ENCODE measurements around the gene CNOT10. TPM values are rescaled to one million over a fixed set of nuclear protein-coding genes. Genes with fewer than 3 reads are reported as not detected.
A peak's percentile ranks its signal among the peaks of the same experiment; 100 is the strongest.
"Not testable (repeated sequence)": the region's sequence is repeated elsewhere in the genome, so short reads cannot be mapped to it uniquely, and the experiment has no call there.

Gene CNOT10
- total and polyA plus RNA-seq, 3 experiments from 2014 or later, result 29.4 to 63.1 (median 54.9) TPM

DNA sequence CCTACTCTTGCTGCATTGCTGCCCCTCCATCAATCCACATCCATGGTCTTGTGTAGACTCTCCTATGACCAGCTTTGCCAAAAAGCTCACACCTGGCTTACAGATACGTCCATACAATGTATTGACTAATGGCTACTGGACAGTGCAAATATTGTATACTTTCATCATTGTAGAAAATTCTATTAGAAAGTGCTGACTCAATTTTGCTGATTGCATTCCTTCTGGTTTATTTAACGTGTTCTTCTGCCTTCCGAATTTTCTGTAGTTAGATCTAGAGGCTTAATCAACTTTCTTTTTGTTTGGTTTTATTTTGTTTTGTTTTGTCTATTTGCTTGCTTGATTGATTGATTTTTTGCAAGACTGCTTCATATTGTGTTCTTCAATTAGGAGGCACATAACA lies 29.8 kb upstream of the CNOT10 start:
- no peaks in the 10 kb centered on the region for H3K27me3 ChIP-seq (ENCODE audit: insufficient read depth, low read length, poor library complexity, severe bottlenecking)
- Mint-ChIP-seq H3K36me3 (no peaks in the 10 kb centered on the region), H3K4me1 (no peaks in the 10 kb centered on the region), H3K27ac (peak overlapping the region in 1 of 8 donors; percentile 77), H3K9me3 (peaks cover 0 to 2% (median 0%) of the 10 kb centered on the region in 5 donors), H3K27me3 (peaks cover 2 to 27% of the 10 kb centered on the region in 2 donors), H3K4me3 (no peak overlapping the region)
- no peak overlapping the region for H3K4me3 ChIP-seq (ENCODE audit: low read length)
- CTCF ChIA-PET, result no interaction called here
- POLR2A ChIA-PET, result no interaction called here
- no peaks in the 10 kb centered on the region for H3K9me3 ChIP-seq (ENCODE audit: low read length)
- no peak for DNase-seq
- no peaks in the 10 kb centered on the region for H3K36me3 ChIP-seq (ENCODE audit: insufficient read depth, low read length)
- no peak overlapping the region for H3K27ac ChIP-seq (ENCODE audit: low read depth, low read length)
- H3K4me1 ChIP-seq (ENCODE audit: insufficient read depth, low read length), result no peaks in the 10 kb centered on the region

- DNase-seq, result no peak
- Mint-ChIP-seq H3K27ac (no peak overlapping the region), H3K27me3 (peaks cover 3 to 31% of the 10 kb centered on the region in 2 donors), H3K4me1 (no peaks in the 10 kb centered on the region), H3K9me3 (no peaks in the 10 kb centered on the region), H3K4me3 (no peak overlapping the region), H3K36me3 (no peaks in the 10 kb centered on the region)
- ChIA-PET POLR2A (no interaction called here), CTCF (no interaction called here)
- Histone ChIP-seq H3K4me3 (ENCODE audit: low read length) (no peak overlapping the region), H3K27ac (ENCODE audit: low read depth, low read length) (no peak overlapping the region), H3K36me3 (ENCODE audit: insufficient read depth, low read length) (no peaks in the 10 kb centered on the region), H3K4me1 (ENCODE audit: insufficient read depth, low read length) (no peaks in the 10 kb centered on the region), H3K27me3 (ENCODE audit: insufficient read depth, low read length, poor library complexity, severe bottlenecking) (no peaks in the 10 kb centered on the region), H3K9me3 (ENCODE audit: low read length) (no peaks in the 10 kb centered on the region)
These were observed 24.4 kb upstream of the CNOT10 start for GRCh38 chr3:32660634-32661033.

- Histone ChIP-seq H3K4me3 (ENCODE audit: low read length) (no peak overlapping the region), H3K36me3 (ENCODE audit: insufficient read depth, low read length) (no peaks in the 10 kb centered on the region), H3K9me3 (ENCODE audit: low read length) (no peaks in the 10 kb centered on the region), H3K27me3 (ENCODE audit: insufficient read depth, low read length, poor library complexity, severe bottlenecking) (no peaks in the 10 kb centered on the region), H3K27ac (ENCODE audit: low read depth, low read length) (no peak overlapping the region), H3K4me1 (ENCODE audit: insufficient read depth, low read length) (no peaks in the 10 kb centered on the region)
- Mint-ChIP-seq H3K9me3 (no peaks in the 10 kb centered on the region), H3K27ac (no peak overlapping the region), H3K27me3 (peaks cover 3 to 24% of the 10 kb centered on the region in 2 donors), H3K4me3 (no peak overlapping the region), H3K36me3 (no peaks in the 10 kb centered on the region), H3K4me1 (no peaks in the 10 kb centered on the region)
- ChIA-PET CTCF (interaction anchor here (0.7 to 1.1 kb wide), 3 partner anchors 17 to 549 kb away, joined by 3 read pairs; no protein-coding TSS in a partner anchor), POLR2A (no interaction called here)
- no peak for DNase-seq
These were observed 22.3 kb upstream of the CNOT10 start for GRCh38 chr3:32662647-32663046.

GRCh38 chr3:32664630-32665075 lies 20.3 kb upstream of the CNOT10 start:
- H3K36me3 Mint-ChIP-seq; H3K9me3 ChIP-seq (ENCODE audit: low read length); H3K27ac ChIP-seq (ENCODE audit: low read depth, low read length); H3K27me3 ChIP-seq (ENCODE audit: insufficient read depth, low read length, poor library complexity, severe bottlenecking); H3K4me3 Mint-ChIP-seq; H3K27ac Mint-ChIP-seq; POLR2A ChIA-PET; H3K4me1 ChIP-seq (ENCODE audit: insufficient read depth, low read length); H3K9me3 Mint-ChIP-seq; H3K4me3 ChIP-seq (ENCODE audit: low read length); H3K4me1 Mint-ChIP-seq; H3K36me3 ChIP-seq (ENCODE audit: insufficient read depth, low read length): not testable (repeated sequence)
- peaks cover 4 to 16% of the 10 kb centered on the region in 2 donors for H3K27me3 Mint-ChIP-seq
- CTCF ChIA-PET, result interaction anchor here (0.7 to 1.5 kb wide), 6 partner anchors 9 to 158 kb away, joined by 3 to 5 read pairs (median 4); partner anchors contain the start of gene CNOT10
- peak in 2 of 5 donors; percentile 22 to 41 for DNase-seq

GRCh38 chr3:32667072-32667582 lies 17.9 kb upstream of the CNOT10 start:
- POLR2A ChIA-PET, result no interaction called here
- no peak for DNase-seq
- Histone ChIP-seq H3K4me1 (ENCODE audit: insufficient read depth, low read length) (no peaks in the 10 kb centered on the region), H3K27me3 (ENCODE audit: insufficient read depth, low read length, poor library complexity, severe bottlenecking) (no peaks in the 10 kb centered on the region), H3K9me3 (ENCODE audit: low read length) (no peaks in the 10 kb centered on the region), H3K36me3 (ENCODE audit: insufficient read depth, low read length) (no peaks in the 10 kb centered on the region), H3K27ac (ENCODE audit: low read depth, low read length) (no peak overlapping the region), H3K4me3 (ENCODE audit: low read length) (no peak overlapping the region)
- Mint-ChIP-seq H3K4me3 (no peak overlapping the region), H3K9me3 (no peaks in the 10 kb centered on the region), H3K36me3 (no peaks in the 10 kb centered on the region), H3K27ac (no peak overlapping the region), H3K4me1 (no peaks in the 10 kb centered on the region), H3K27me3 (peaks cover 4 to 26% of the 10 kb centered on the region in 2 donors)
- CTCF ChIA-PET, result no interaction called here

DNA sequence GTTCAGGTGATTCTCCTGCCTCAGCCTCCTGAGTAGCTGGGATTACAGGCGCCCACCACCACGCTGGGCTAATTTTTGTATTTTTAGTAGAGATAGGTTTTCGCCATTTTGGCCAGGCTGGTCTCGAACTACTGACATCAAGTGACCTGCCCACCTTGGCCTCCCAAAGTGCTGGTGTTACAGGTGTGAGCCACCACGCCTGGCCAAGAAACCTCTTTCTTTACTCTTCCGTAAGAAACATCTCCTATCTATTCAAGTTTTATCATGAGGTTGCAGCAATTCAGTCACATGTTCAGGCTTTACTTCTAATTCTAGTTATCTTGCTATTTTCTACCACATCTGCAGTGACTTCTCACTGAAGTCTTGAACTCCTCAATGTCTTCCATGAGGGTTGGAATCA lies 15.8 kb upstream of the CNOT10 start:
- H3K4me1 ChIP-seq (ENCODE audit: insufficient read depth, low read length); CTCF ChIA-PET; H3K4me1 Mint-ChIP-seq: not testable (repeated sequence)

GRCh38 chr3:32673730-32674129 lies 11.3 kb upstream of the CNOT10 start:
- H3K27ac ChIP-seq (ENCODE audit: low read depth, low read length); H3K27ac Mint-ChIP-seq; H3K4me1 ChIP-seq (ENCODE audit: insufficient read depth, low read length); H3K9me3 Mint-ChIP-seq; H3K9me3 ChIP-seq (ENCODE audit: low read length); H3K4me3 ChIP-seq (ENCODE audit: low read length); POLR2A ChIA-PET; H3K27me3 ChIP-seq (ENCODE audit: insufficient read depth, low read length, poor library complexity, severe bottlenecking); H3K4me1 Mint-ChIP-seq; DNase-seq; H3K36me3 Mint-ChIP-seq; H3K36me3 ChIP-seq (ENCODE audit: insufficient read depth, low read length): not testable (repeated sequence)
- peak overlapping the region in 2 of 7 donors; percentile 15 to 20 for H3K4me3 Mint-ChIP-seq
- H3K27me3 Mint-ChIP-seq, result peaks cover 4 to 30% of the 10 kb centered on the region in 2 donors
- CTCF ChIA-PET, result interaction anchor here (1.4 kb wide), 1 partner anchor 9 kb away, joined by 5 read pairs; no protein-coding TSS in a partner anchor

More for the DNA sequence above, 15.8 kb upstream of the CNOT10 start:
- H3K9me3 Mint-ChIP-seq; H3K4me3 ChIP-seq (ENCODE audit: low read length); H3K9me3 ChIP-seq (ENCODE audit: low read length); H3K4me3 Mint-ChIP-seq; H3K27ac Mint-ChIP-seq; H3K36me3 ChIP-seq (ENCODE audit: insufficient read depth, low read length); POLR2A ChIA-PET; DNase-seq; H3K27me3 ChIP-seq (ENCODE audit: insufficient read depth, low read length, poor library complexity, severe bottlenecking); H3K27ac ChIP-seq (ENCODE audit: low read depth, low read length); H3K36me3 Mint-ChIP-seq: not testable (repeated sequence)
- H3K27me3 Mint-ChIP-seq, result peaks cover 2 to 33% of the 10 kb centered on the region in 2 donors

DNA sequence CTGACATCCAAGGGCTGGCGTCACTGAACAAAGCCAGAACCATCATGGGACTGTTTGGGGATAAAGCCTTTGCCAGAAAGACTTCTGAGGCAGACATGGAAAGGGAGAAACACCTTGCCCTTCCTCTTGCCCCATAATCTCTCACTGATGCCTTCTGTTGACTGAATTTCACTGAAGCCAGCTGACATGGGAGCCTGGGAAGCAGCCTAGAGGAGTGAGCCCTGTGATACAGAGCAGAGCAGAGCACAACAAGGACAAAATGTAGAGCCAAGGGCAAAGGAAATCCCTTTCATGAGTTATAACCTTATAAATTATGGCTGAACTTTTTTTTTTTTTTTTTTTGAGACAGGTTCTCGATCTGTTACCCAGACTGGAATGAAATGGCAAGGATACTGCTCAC lies 9.8 kb upstream of the CNOT10 start:
- no peak for DNase-seq
- H3K4me3 Mint-ChIP-seq, result no peak overlapping the region
- no peaks in the 10 kb centered on the region for H3K9me3 Mint-ChIP-seq
- peaks cover 4 to 27% of the 10 kb centered on the region in 2 donors for H3K27me3 Mint-ChIP-seq
- H3K27me3 ChIP-seq (ENCODE audit: insufficient read depth, low read length, poor library complexity, severe bottlenecking), result no peaks in the 10 kb centered on the region
- POLR2A ChIA-PET, result interaction anchor here (0.6 kb wide), 1 partner anchor 9 kb away, joined by 3 read pairs; no protein-coding TSS in a partner anchor
- no peaks in the 10 kb centered on the region for H3K4me1 ChIP-seq (ENCODE audit: insufficient read depth, low read length)
- no peak overlapping the region for H3K27ac ChIP-seq (ENCODE audit: low read depth, low read length)
- CTCF ChIA-PET, result interaction anchor here (1.6 kb wide), 1 partner anchor 9 kb away, joined by 3 read pairs; no protein-coding TSS in a partner anchor
- H3K4me1 Mint-ChIP-seq, result no peaks in the 10 kb centered on the region
- H3K4me3 ChIP-seq (ENCODE audit: low read length), result no peak overlapping the region
- H3K36me3 Mint-ChIP-seq, result peaks cover 0 to 3% (median 0%) of the 10 kb centered on the region in 3 donors
- no peaks in the 10 kb centered on the region for H3K36me3 ChIP-seq (ENCODE audit: insufficient read depth, low read length)
- no peaks in the 10 kb centered on the region for H3K9me3 ChIP-seq (ENCODE audit: low read length)
- H3K27ac Mint-ChIP-seq, result no peak overlapping the region

All from CD8-positive, alpha-beta memory T cell (primary cell).